Measurements from ENCODE around the gene OTUD3.

The OTUD3 gene

DNA sequence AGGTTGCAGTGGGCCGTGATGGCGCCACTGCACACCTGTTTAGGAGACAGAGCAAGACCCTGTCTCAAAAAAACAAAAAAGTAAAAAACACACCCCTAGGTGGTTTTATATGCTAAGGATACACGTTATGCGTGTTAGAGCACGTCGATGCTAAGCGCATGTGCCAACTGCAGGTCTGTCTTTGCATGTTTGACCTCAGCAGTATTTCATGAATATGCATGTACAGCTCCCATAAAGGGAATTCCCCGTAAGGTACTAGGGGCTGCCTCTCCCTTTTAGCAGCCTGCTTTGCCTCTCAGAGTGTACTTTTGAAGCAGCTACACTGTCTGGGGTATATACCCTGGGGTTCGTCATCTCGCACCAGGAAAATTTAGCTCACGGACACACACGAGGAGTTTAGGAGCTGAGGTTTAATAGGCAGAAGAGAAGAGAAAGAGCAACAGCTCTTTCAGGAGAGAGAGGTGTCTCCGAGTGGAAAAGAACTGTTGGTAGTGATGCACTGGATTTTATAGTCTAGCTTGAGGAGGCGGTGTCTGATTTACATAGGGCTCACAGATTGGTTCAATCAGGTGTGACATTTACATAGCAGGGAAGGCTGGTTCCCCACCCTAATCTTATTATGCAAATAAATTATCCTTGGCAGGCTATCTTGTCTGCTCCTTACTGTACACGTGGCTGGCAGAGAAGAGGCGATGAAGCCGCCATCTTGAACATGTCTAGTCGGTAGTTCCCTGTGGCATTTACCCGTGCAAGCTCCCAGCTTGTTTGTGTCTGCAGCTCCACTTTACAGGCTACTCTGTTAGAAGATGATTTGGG is 4.2 kb upstream of the OTUD3 start:
- Histone ChIP-seq H3K4me2 (ENCODE audit: low read length) (no peak overlapping the region), H2AFZ (ENCODE audit: low read length) (no peak overlapping the region)

DNA sequence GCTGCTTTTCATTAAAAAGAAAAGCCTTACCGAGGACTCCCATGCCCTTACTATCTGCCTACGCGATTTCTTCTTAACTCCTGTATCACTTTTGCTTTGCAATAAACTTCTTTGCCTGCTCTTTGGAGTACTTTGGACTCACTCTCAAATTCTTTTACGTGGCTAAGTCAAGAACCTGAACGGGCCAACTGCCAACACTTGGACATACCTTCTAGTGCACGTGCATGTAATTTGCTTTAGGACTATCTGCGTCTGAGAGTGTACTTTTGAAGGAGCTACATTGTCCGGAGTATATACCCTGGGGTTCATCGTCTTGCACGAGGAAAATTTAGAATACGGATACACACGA is 3.6 kb upstream of the OTUD3 start:
- H3K36me3 ChIP-seq (ENCODE audit: insufficient read depth, low read length), result no peaks in the 10 kb centered on the region
- peaks cover 10% of the 10 kb centered on the region for H3K79me2 ChIP-seq (ENCODE audit: insufficient read depth, low read length)
- H3K27ac ChIP-seq (ENCODE audit: low read depth, low read length, poor library complexity, severe bottlenecking), result no peak overlapping the region
- no peak overlapping the region for H2AFZ ChIP-seq (ENCODE audit: low read length)
- H3K27me3 ChIP-seq (ENCODE audit: insufficient read depth, low read length), result peaks cover 3% of the 10 kb centered on the region; the same call in 1 of the 2 replicates
- no peaks in the 10 kb centered on the region for H3F3A ChIP-seq (ENCODE audit: insufficient read depth, low read length)
- no peaks in the 10 kb centered on the region for H4K20me1 ChIP-seq (ENCODE audit: insufficient read depth, low read length)
- TF ChIP-seq, protein P1, sequence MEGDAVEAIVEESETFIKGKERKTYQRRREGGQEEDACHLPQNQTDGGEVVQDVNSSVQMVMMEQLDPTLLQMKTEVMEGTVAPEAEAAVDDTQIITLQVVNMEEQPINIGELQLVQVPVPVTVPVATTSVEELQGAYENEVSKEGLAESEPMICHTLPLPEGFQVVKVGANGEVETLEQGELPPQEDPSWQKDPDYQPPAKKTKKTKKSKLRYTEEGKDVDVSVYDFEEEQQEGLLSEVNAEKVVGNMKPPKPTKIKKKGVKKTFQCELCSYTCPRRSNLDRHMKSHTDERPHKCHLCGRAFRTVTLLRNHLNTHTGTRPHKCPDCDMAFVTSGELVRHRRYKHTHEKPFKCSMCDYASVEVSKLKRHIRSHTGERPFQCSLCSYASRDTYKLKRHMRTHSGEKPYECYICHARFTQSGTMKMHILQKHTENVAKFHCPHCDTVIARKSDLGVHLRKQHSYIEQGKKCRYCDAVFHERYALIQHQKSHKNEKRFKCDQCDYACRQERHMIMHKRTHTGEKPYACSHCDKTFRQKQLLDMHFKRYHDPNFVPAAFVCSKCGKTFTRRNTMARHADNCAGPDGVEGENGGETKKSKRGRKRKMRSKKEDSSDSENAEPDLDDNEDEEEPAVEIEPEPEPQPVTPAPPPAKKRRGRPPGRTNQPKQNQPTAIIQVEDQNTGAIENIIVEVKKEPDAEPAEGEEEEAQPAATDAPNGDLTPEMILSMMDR (IDR thresholded peaks at IDR 0.05; ENCODE audit: low read length), result no peak
- no peak for TF ChIP-seq EZH2 (IDR thresholded peaks at IDR 0.05; ENCODE audit: borderline replicate concordance, low read length)
- H3K4me1 ChIP-seq (ENCODE audit: insufficient read depth, low read length, severe bottlenecking), result peaks cover 13% of the 10 kb centered on the region
- no peak overlapping the region for H3K9ac ChIP-seq (ENCODE audit: low read length)
- H3K9me3 ChIP-seq (ENCODE audit: low read length), result no peaks in the 10 kb centered on the region
- H3K9me2 ChIP-seq (ENCODE audit: low read depth, low read length), result no peaks in the 10 kb centered on the region
- H3K4me2 ChIP-seq (ENCODE audit: low read length), result no peak overlapping the region
- no peak overlapping the region for H3K4me3 ChIP-seq (ENCODE audit: low read depth, low read length, poor library complexity, severe bottlenecking)

More for the DNA sequence above, 4.2 kb upstream of the OTUD3 start:
- no peaks in the 10 kb centered on the region for H3K9me2 ChIP-seq (ENCODE audit: low read depth, low read length)
- TF ChIP-seq EZH2 (IDR thresholded peaks at IDR 0.05; ENCODE audit: borderline replicate concordance, low read length), result no peak
- TF ChIP-seq, protein P1 (IDR thresholded peaks at IDR 0.05; ENCODE audit: low read length), result no peak
- peaks cover 3% of the 10 kb centered on the region; the same call in 1 of the 2 replicates for H3K27me3 ChIP-seq (ENCODE audit: insufficient read depth, low read length)
- H3K4me3 ChIP-seq (ENCODE audit: low read depth, low read length, poor library complexity, severe bottlenecking), result no peak overlapping the region
- peaks cover 7% of the 10 kb centered on the region for H3K4me1 ChIP-seq (ENCODE audit: insufficient read depth, low read length, severe bottlenecking)
- H3K9ac ChIP-seq (ENCODE audit: low read length), result no peak overlapping the region
- H3F3A ChIP-seq (ENCODE audit: insufficient read depth, low read length), result no peaks in the 10 kb centered on the region
- H3K79me2 ChIP-seq (ENCODE audit: insufficient read depth, low read length), result peaks cover 4% of the 10 kb centered on the region
- H3K9me3 ChIP-seq (ENCODE audit: low read length), result no peaks in the 10 kb centered on the region
- no peak overlapping the region for H3K27ac ChIP-seq (ENCODE audit: low read depth, low read length, poor library complexity, severe bottlenecking)
- H4K20me1 ChIP-seq (ENCODE audit: insufficient read depth, low read length), result no peaks in the 10 kb centered on the region
- no peaks in the 10 kb centered on the region for H3K36me3 ChIP-seq (ENCODE audit: insufficient read depth, low read length)

DNA sequence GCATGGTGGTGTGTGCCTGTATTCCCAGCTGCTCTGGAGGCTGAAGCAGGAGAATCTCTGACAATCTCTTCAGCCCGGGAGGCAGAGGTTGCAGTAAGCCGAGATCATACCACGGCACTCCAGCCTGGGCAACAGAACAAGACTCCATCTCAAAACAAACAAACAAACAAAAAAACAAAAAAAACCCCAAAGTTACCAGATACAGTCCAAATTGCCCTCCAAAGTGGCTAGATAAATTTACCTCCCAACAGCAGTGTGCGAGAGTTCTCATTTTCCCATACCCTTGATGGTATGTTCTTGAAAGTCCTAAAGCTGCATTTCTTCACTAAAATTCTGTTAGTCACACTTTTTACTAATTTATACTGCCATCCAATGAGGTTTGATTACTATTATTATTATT is 3.0 kb upstream of the OTUD3 start:
- Histone ChIP-seq H3K27me3 (ENCODE audit: insufficient read depth, low read length) (peaks cover 3% of the 10 kb centered on the region; the same call in 1 of the 2 replicates), H3K27ac (ENCODE audit: low read depth, low read length, poor library complexity, severe bottlenecking) (no peak overlapping the region), H2AFZ (ENCODE audit: low read length) (no peak overlapping the region), H3K4me2 (ENCODE audit: low read length) (no peak overlapping the region), H3K9me2 (ENCODE audit: low read depth, low read length) (no peaks in the 10 kb centered on the region), H3F3A (ENCODE audit: insufficient read depth, low read length) (no peaks in the 10 kb centered on the region), H3K36me3 (ENCODE audit: insufficient read depth, low read length) (no peaks in the 10 kb centered on the region), H3K9ac (ENCODE audit: low read length) (no peak overlapping the region), H3K9me3 (ENCODE audit: low read length) (no peaks in the 10 kb centered on the region), H3K4me1 (ENCODE audit: insufficient read depth, low read length, severe bottlenecking) (peaks cover 19% of the 10 kb centered on the region), H3K79me2 (ENCODE audit: insufficient read depth, low read length) (peaks cover 16% of the 10 kb centered on the region), H4K20me1 (ENCODE audit: insufficient read depth, low read length) (no peaks in the 10 kb centered on the region), H3K4me3 (ENCODE audit: low read depth, low read length, poor library complexity, severe bottlenecking) (no peak overlapping the region)
- TF ChIP-seq EZH2 (IDR thresholded peaks at IDR 0.05; ENCODE audit: borderline replicate concordance, low read length), result no peak
- TF ChIP-seq, protein P1 (IDR thresholded peaks at IDR 0.05; ENCODE audit: low read length), result no peak
